Skin of body (tissue), 2 donors: ENCODE data around the gene SORCS2. TPM values are rescaled to one million over a fixed set of nuclear protein-coding genes. Genes with fewer than 3 reads are reported as not detected.
"Not testable (repeated sequence)": the region's sequence is repeated elsewhere in the genome, so short reads cannot be mapped to it uniquely, and the experiment has no call there.

ENCODE experiments used
- DNase-seq: peaks from one replicate; lab custom pipeline; 2025; lab: John Stamatoyannopoulos, UW
- total RNA-seq: library from RNA; depleted of rRNA; stranded (reverse); fragments of >200 nt; gene quantifications from one replicate; pipeline ENCODE4 v1.2.3, GENCODE V29; 2014

SORCS2 gene
- total RNA-seq, 1 donor from 2014 or later = 5.8 TPM

- no peak for DNase-seq
Measured at GRCh38 chr4:7199129-7199725, 6.9 kb downstream of the SORCS2 start.

- DNase-seq = no peak
Measured at GRCh38 chr4:7199771-7200441, 7.6 kb downstream of the SORCS2 start.

GRCh38 chr4:7200801-7201200, 8.5 kb downstream of the SORCS2 start:
- no peak for DNase-seq

GRCh38 chr4:7201420-7202305, 9.3 kb downstream of the SORCS2 start:
- no peak for DNase-seq

- no peak for DNase-seq
Measured at GRCh38 chr4:7202411-7202810, 10.1 kb downstream of the SORCS2 start.

GRCh38 chr4:7204656-7205387, 12.5 kb downstream of the SORCS2 start:
- DNase-seq = no peak

GRCh38 chr4:7206385-7206784, 14.0 kb downstream of the SORCS2 start:
- DNase-seq = no peak

GRCh38 chr4:7206911-7207567, 14.7 kb downstream of the SORCS2 start:
- peak; percentile 61 for DNase-seq

- DNase-seq = peak; percentile 77
Measured at GRCh38 chr4:7207628-7208231, 15.4 kb downstream of the SORCS2 start.

GRCh38 chr4:7208509-7209451, 16.4 kb downstream of the SORCS2 start:
- DNase-seq = no peak

- DNase-seq = no peak
Measured at GRCh38 chr4:7209699-7210098, 17.4 kb downstream of the SORCS2 start.

- no peak for DNase-seq
Measured at GRCh38 chr4:7210824-7211223, 18.5 kb downstream of the SORCS2 start.

- no peak for DNase-seq
Measured at GRCh38 chr4:7212101-7212674, 19.9 kb downstream of the SORCS2 start.

GRCh38 chr4:7212921-7213320, 20.6 kb downstream of the SORCS2 start:
- no peak for DNase-seq

GRCh38 chr4:7213807-7214206, 21.5 kb downstream of the SORCS2 start:
- no peak for DNase-seq

GRCh38 chr4:7214359-7214758, 22.0 kb downstream of the SORCS2 start:
- DNase-seq = no peak

- DNase-seq = not testable (repeated sequence)
Measured at GRCh38 chr4:7215187-7215586, 22.8 kb downstream of the SORCS2 start.

GRCh38 chr4:7217039-7217438, 24.7 kb downstream of the SORCS2 start:
- no peak for DNase-seq
